Lower lobe of right lung (tissue), 2 donors: ENCODE results near the gene GPATCH1. TPM values are rescaled to one million over a fixed set of nuclear protein-coding genes. Genes with fewer than 3 reads are reported as not detected.
A peak's percentile ranks its signal among the peaks of the same experiment; 100 is the strongest.

Source experiments
- ATAC-seq, 2 donors: fragments of 200-7000 bp; cut with Tn5 transposase; one replicate each; pipeline ENCODE4 v1.9.1; 2020 to 2022; ENCODE audit warnings: mild to moderate bottlenecking in 2 of 2, moderate library complexity in 2 of 2
- DNase-seq: peaks from one replicate; pipeline ENCODE4 v3.0.0-alpha.2; 2020
- H3K27ac ChIP-seq: fragments of 200-600 bp; one replicate; pipeline ENCODE4 v1.8.0; 2022
- H3K27me3 ChIP-seq: fragments of 200-600 bp; one replicate; pipeline ENCODE4 v1.8.0; 2022; ENCODE audit warnings: low read depth
- H3K36me3 ChIP-seq: fragments of 200-600 bp; one replicate; pipeline ENCODE4 v1.8.0; 2022; ENCODE audit warnings: mild to moderate bottlenecking
- H3K4me1 ChIP-seq: fragments of 200-600 bp; one replicate; pipeline ENCODE4 v1.8.0; 2022
- H3K4me3 ChIP-seq: fragments of 200-600 bp; one replicate; pipeline ENCODE4 v1.8.0; 2022; ENCODE audit warnings: mild to moderate bottlenecking
- H3K9me3 ChIP-seq: fragments of 200-600 bp; one replicate; pipeline ENCODE4 v1.8.0; 2022
- CTCF ChIP-seq: fragments of 200-600 bp; IDR thresholded peaks from one replicate; pipeline ENCODE4 v1.8.0; 2022; ENCODE audit warnings: antibody characterized with exemption, mild to moderate bottlenecking
- intact Hi-C: fragments of 100-400 bp; cut with DNase I; formaldehyde crosslinking; loops from one replicate; pipeline ENCODE4 v1.11.0; 2022
- total RNA-seq: library from RNA; stranded (reverse); fragmentation: NEBNext Ultra II Directional; extraction: Animal tissue kit (Norgen Biotek cat#: 25700); gene quantifications from one replicate; pipeline ENCODE4 v1.2.1, GENCODE V29; 2021
- donor health status: DM: no; HTN: yes; CAD: no; lungs with severe emphysema.

GPATCH1 gene
- total RNA-seq, 1 donor from 2014 or later, result 8.4 TPM

- H3K4me1 ChIP-seq, result peaks cover 7% of the 10 kb centered on the region
- TF ChIP-seq CTCF, result no peak
- no peak overlapping the region for H3K4me3 ChIP-seq
- H3K36me3 ChIP-seq, result no peaks in the 10 kb centered on the region
- H3K27ac ChIP-seq, result no peak overlapping the region
- ATAC-seq (no peak), DNase-seq (no peak)
- intact Hi-C loops, result no loop called here
- H3K27me3 ChIP-seq, result peaks cover 38% of the 10 kb centered on the region
- no peaks in the 10 kb centered on the region for H3K9me3 ChIP-seq
Measured at GRCh38 chr19:33060586-33060985, 20.4 kb upstream of the GPATCH1 start.

GRCh38 chr19:33062902-33063301 lies 18.1 kb upstream of the GPATCH1 start:
- H3K27ac ChIP-seq, result no peak overlapping the region
- no peak for TF ChIP-seq CTCF
- H3K4me3 ChIP-seq, result no peak overlapping the region
- intact Hi-C loops, result no loop called here
- DNase-seq (no peak), ATAC-seq (no peak)
- H3K4me1 ChIP-seq, result peaks cover 7% of the 10 kb centered on the region
- peaks cover 39% of the 10 kb centered on the region for H3K27me3 ChIP-seq
- no peaks in the 10 kb centered on the region for H3K9me3 ChIP-seq
- H3K36me3 ChIP-seq, result no peaks in the 10 kb centered on the region

- no peak for DNase-seq
- Histone ChIP-seq H3K9me3 (no peaks in the 10 kb centered on the region), H3K4me1 (peaks cover 7% of the 10 kb centered on the region), H3K36me3 (no peaks in the 10 kb centered on the region), H3K27ac (no peak overlapping the region), H3K4me3 (peak overlapping the region; percentile 65), H3K27me3 (peaks cover 39% of the 10 kb centered on the region)
- no peak for TF ChIP-seq CTCF
- ATAC-seq, result peak in 1 of 2 donors; percentile 21
- intact Hi-C loops, result no loop called here
Measured at GRCh38 chr19:33063356-33063752, 17.6 kb upstream of the GPATCH1 start.

- DNase-seq (peak; percentile 47), ATAC-seq (peak; percentile 30 to 41)
- H3K4me1 ChIP-seq, result peaks cover 7% of the 10 kb centered on the region
- H3K9me3 ChIP-seq, result no peaks in the 10 kb centered on the region
- peaks cover 39% of the 10 kb centered on the region for H3K27me3 ChIP-seq
- TF ChIP-seq CTCF, result no peak
- peak overlapping the region; percentile 65 for H3K4me3 ChIP-seq
- intact Hi-C loops, result no loop called here
- H3K27ac ChIP-seq, result no peak overlapping the region
- no peaks in the 10 kb centered on the region for H3K36me3 ChIP-seq
Measured at GRCh38 chr19:33063753-33064457, 17.1 kb upstream of the GPATCH1 start.

- peak; percentile 91 for ATAC-seq
- no peak overlapping the region for H3K27ac ChIP-seq
- peak; percentile 73 for DNase-seq
- intact Hi-C loops, result no loop called here
- H3K9me3 ChIP-seq, result no peaks in the 10 kb centered on the region
- peaks cover 7% of the 10 kb centered on the region for H3K4me1 ChIP-seq
- H3K4me3 ChIP-seq, result peak overlapping the region; percentile 65
- no peaks in the 10 kb centered on the region for H3K36me3 ChIP-seq
- H3K27me3 ChIP-seq, result peaks cover 39% of the 10 kb centered on the region
- TF ChIP-seq CTCF, result no peak
Measured at GRCh38 chr19:33064458-33064791, 16.6 kb upstream of the GPATCH1 start.
